CD14-positive monocyte (primary cell): ENCODE data around the gene FBXL16. TPM values are rescaled to one million over a fixed set of nuclear protein-coding genes. Genes with fewer than 3 reads are reported as not detected.
A peak's percentile ranks its signal among the peaks of the same experiment; 100 is the strongest.

ENCODE experiments used
- DNase-seq, 3 donors: peaks; one replicate each; pipeline ENCODE4 v3.0.0-alpha.2; 2011 to 2022
- H2AFZ ChIP-seq: 2 replicates; pipeline ENCODE4 v1.6.0; 2012; ENCODE audit warnings: mild to moderate bottlenecking, low read depth, low read length, inconsistent platforms; ENCODE audit not compliant: insufficient read depth, poor library complexity, severe bottlenecking
- H3K27ac ChIP-seq, 2 donors: 1 replicate in 1 of 2; 2 replicates in 1 of 2; pipeline ENCODE4 v1.5.1; 2012 to 2013; ENCODE audit warnings: low read length in 2 of 2, control low read depth in 1 of 2, inconsistent platforms in 1 of 2, low read depth in 1 of 2, mild to moderate bottlenecking in 1 of 2
- H3K27me3 ChIP-seq, 2 donors: one replicate each; pipeline versions ENCODE4 v1.6.0 to v1.6.1; 2011 to 2013; ENCODE audit warnings: low read length in 2 of 2; ENCODE audit not compliant: control insufficient read depth in 2 of 2, insufficient read depth in 2 of 2
- H3K36me3 ChIP-seq, 2 donors: replicated peaks in 1 of 2; 1 replicate in 1 of 2; 2 replicates in 1 of 2; pipeline versions ENCODE4 v1.5.1 to v1.6.1; 2012 to 2013; ENCODE audit warnings: low read length in 2 of 2, control low read depth in 1 of 2, inconsistent platforms in 1 of 2, mild to moderate bottlenecking in 1 of 2; ENCODE audit not compliant: insufficient read depth in 2 of 2, control insufficient read depth in 1 of 2
- H3K4me1 ChIP-seq, 2 donors: 1 replicate in 1 of 2; 2 replicates in 1 of 2; pipeline versions ENCODE4 v1.5.1 to v1.6.1; 2012 to 2013; ENCODE audit warnings: low read length in 2 of 2, control low read depth in 1 of 2, inconsistent platforms in 1 of 2, mild to moderate bottlenecking in 1 of 2, moderate library complexity in 1 of 2; ENCODE audit not compliant: insufficient read depth in 2 of 2, control insufficient read depth in 1 of 2
- H3K4me2 ChIP-seq: replicated peaks from 2 replicates; pipeline ENCODE3; 2012; ENCODE audit warnings: low read length, moderate library complexity, mild to moderate bottlenecking; ENCODE audit not compliant: poor library complexity, severe bottlenecking; ENCODE audit errors: extremely low read depth
- H3K4me3 ChIP-seq, 3 experiments: fragments of 200-600 bp in 1 of 3; sonication (generic) in 1 of 3; replicated peaks in 1 of 3; 1 replicate in 2 of 3; 2 replicates in 1 of 3; pipeline ENCODE4 v1.5.1; 2011 to 2013; ENCODE audit warnings: low read length in 3 of 3, mild to moderate bottlenecking in 3 of 3, control low read depth in 2 of 3, low read depth in 2 of 3, inconsistent platforms in 1 of 3, moderate library complexity in 1 of 3
- H3K79me2 ChIP-seq: 2 replicates; pipeline ENCODE4 v1.6.0; 2012; ENCODE audit warnings: mild to moderate bottlenecking, control low read depth, inconsistent platforms, low read length, moderate library complexity; ENCODE audit not compliant: insufficient read depth
- H3K9ac ChIP-seq: 2 replicates; pipeline ENCODE4 v1.6.0; 2017; ENCODE audit warnings: low read length, mild to moderate bottlenecking; ENCODE audit not compliant: insufficient read depth, poor library complexity, severe bottlenecking
- H3K9me3 ChIP-seq, 2 donors: replicated peaks in 1 of 2; 1 replicate in 1 of 2; 2 replicates in 1 of 2; pipeline versions ENCODE4 v1.5.1 to v1.6.1; 2012 to 2013; ENCODE audit warnings: low read length in 2 of 2, control low read depth in 1 of 2; ENCODE audit not compliant: control insufficient read depth in 1 of 2, insufficient read depth in 1 of 2
- H4K20me1 ChIP-seq: 2 replicates; pipeline ENCODE4 v1.6.0; 2012; ENCODE audit warnings: mild to moderate bottlenecking, low read length, control low read depth, moderate library complexity; ENCODE audit not compliant: insufficient read depth
- H3K27ac Mint-ChIP-seq, 7 donors: one replicate each; pipeline ENCODE4 v1.8.0; 2020; ENCODE audit warnings: mild to moderate bottlenecking in 7 of 7, mixed read lengths in 7 of 7, moderate library complexity in 6 of 7, inconsistent platforms in 2 of 7
- H3K27me3 Mint-ChIP-seq, 3 donors: one replicate each; pipeline ENCODE4 v1.8.0; 2021 to 2022; ENCODE audit warnings: low read depth in 3 of 3, mild to moderate bottlenecking in 3 of 3, mixed read lengths in 3 of 3, moderate library complexity in 3 of 3, inconsistent platforms in 1 of 3
- H3K36me3 Mint-ChIP-seq, 2 donors: one replicate each; pipeline ENCODE4 v1.8.0; 2020; ENCODE audit warnings: mixed read lengths in 2 of 2, inconsistent platforms in 1 of 2, mild to moderate bottlenecking in 1 of 2
- H3K4me1 Mint-ChIP-seq: one replicate; pipeline ENCODE4 v1.8.0; 2020; ENCODE audit warnings: mild to moderate bottlenecking, mixed read lengths
- H3K4me3 Mint-ChIP-seq, 2 donors: one replicate each; pipeline ENCODE4 v1.8.0; 2020; ENCODE audit warnings: mild to moderate bottlenecking in 2 of 2, mixed read lengths in 2 of 2, moderate library complexity in 1 of 2
- H3K9me3 Mint-ChIP-seq, 7 donors: one replicate each; pipeline ENCODE4 v1.8.0; 2020 to 2022; ENCODE audit warnings: mixed read lengths in 7 of 7, mild to moderate bottlenecking in 6 of 7, moderate library complexity in 6 of 7, inconsistent platforms in 2 of 7
- WGBS: methylation state at CpG from one replicate; pipeline ENCODE4 v1.1.5; 2013; ENCODE audit warnings: missing lambda C conversion rate; ENCODE audit not compliant: insufficient coverage; 5-methylcytosine and 5-hydroxymethylcytosine counted together
- intact Hi-C, 2 donors: fragments of 100-400 bp; cut with micrococcal nuclease; formaldehyde crosslinking; loops; one replicate each; pipeline versions ENCODE4 v1.15.0 to v1.15.1; 2023
- polyA plus RNA-seq, 3 donors: library from polyadenylated mRNA; depleted of rRNA in 1 of 3; unstranded in 2 of 3; stranded (reverse) in 1 of 3; fragments of 300-500 nt in 2 of 3; fragments of >200 nt in 1 of 3; fragmentation: Illumina TruSeq in 2 of 3; gene quantifications; 1 replicate in 2 of 3; 2 replicates in 1 of 3; pipeline ENCODE4 v1.2.3, GENCODE V29; 2012 to 2021
- TF ChIP-seq, protein P1 (sequence below): fragments of 200-600 bp; IDR thresholded peaks from one replicate; pipeline ENCODE4 v1.8.0; 2022; ENCODE audit warnings: antibody characterized with exemption, mild to moderate bottlenecking

The FBXL16 gene
- polyA plus RNA-seq, 3 donors: 0.28 to 1.0 (median 0.49) TPM

- Histone ChIP-seq H3K9me3 (no peaks in the 10 kb centered on the region), H2AFZ (no peak overlapping the region), H3K4me3 (no peak overlapping the region), H3K79me2 (peaks cover 33% of the 10 kb centered on the region), H3K27me3 (no peaks in the 10 kb centered on the region), H3K4me2 (peak overlapping the region; percentile 86), H3K36me3 (peaks cover 20 to 21% of the 10 kb centered on the region in 2 donors), H3K4me1 (peaks cover 45 to 67% of the 10 kb centered on the region in 2 donors), H3K27ac (no peak overlapping the region), H4K20me1 (peaks cover 36% of the 10 kb centered on the region), H3K9ac (no peak overlapping the region)
- Mint-ChIP-seq H3K27me3 (no peaks in the 10 kb centered on the region), H3K9me3 (no peaks in the 10 kb centered on the region), H3K27ac (peak overlapping the region in 3 of 7 donors; percentile 19 to 55 (median 50)), H3K4me1 (peaks cover 33% of the 10 kb centered on the region), H3K4me3 (no peak overlapping the region), H3K36me3 (peaks cover 26 to 39% of the 10 kb centered on the region in 2 donors)
- no peak for DNase-seq
- intact Hi-C loops: loop anchor here (5.0 kb wide), 2 partner anchors 48 to 98 kb away; partner anchors contain the start of gene METTL26 (in 1 of the 2)
- WGBS: 94% methylated on average over 60 of the region's 61 CpGs
- TF ChIP-seq, protein P1, sequence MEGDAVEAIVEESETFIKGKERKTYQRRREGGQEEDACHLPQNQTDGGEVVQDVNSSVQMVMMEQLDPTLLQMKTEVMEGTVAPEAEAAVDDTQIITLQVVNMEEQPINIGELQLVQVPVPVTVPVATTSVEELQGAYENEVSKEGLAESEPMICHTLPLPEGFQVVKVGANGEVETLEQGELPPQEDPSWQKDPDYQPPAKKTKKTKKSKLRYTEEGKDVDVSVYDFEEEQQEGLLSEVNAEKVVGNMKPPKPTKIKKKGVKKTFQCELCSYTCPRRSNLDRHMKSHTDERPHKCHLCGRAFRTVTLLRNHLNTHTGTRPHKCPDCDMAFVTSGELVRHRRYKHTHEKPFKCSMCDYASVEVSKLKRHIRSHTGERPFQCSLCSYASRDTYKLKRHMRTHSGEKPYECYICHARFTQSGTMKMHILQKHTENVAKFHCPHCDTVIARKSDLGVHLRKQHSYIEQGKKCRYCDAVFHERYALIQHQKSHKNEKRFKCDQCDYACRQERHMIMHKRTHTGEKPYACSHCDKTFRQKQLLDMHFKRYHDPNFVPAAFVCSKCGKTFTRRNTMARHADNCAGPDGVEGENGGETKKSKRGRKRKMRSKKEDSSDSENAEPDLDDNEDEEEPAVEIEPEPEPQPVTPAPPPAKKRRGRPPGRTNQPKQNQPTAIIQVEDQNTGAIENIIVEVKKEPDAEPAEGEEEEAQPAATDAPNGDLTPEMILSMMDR: no peak
Measured at GRCh38 chr16:684961-685696, 20.5 kb downstream of the FBXL16 start.

DNA sequence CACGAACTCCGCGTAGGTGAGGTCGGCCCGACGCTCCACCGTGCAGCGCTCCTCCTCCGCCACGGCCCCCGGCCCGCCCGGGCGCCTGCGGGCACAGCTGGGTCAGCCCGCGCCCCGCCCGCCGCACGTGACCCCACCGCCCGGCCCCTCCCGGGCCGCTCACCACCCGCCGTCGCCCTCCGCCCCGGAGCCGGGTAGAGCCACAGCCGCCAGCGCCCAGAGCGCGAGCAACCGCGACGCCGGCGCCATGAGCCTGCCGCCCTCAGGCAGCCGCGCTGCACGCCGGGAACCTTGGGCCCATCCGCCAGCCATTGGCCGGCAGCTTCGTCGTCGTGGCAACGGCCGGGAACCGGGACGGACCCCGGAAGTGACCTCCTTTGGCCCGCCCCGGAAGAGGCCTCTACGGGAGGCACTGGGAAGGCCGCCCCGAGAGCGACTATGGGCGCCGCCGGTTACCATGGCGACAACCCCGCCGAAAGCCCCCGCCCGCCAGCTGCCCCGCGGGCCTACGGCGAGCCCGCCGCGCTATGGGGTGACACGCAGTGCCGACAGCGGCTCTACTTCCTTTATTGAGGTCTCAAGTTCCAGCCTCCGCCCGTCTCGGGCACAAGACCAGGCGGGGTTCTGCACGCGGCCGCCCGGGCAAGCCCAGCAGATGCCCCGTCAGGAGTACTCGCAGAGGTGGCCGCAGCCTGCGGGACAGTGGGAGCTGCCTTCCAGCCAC is 21.4 kb downstream of the FBXL16 start, which contains the start of gene JMJD8:
JMJD8 (minus strand) TSS at position 264 of the 724 bp plus-strand sequence; CDS start at position 249, 15 bp downstream.
- H3K27ac ChIP-seq: peak within 1 kb of the TSS; percentile 48 to 69
- H3K4me2 ChIP-seq: peak within 1 kb of the TSS; percentile 86
- TF ChIP-seq, protein P1: no peak
- H3K36me3 Mint-ChIP-seq: peaks cover 26 to 39% of the 10 kb centered on the region in 2 donors
- H3K4me1 ChIP-seq: peaks cover 41 to 66% of the 10 kb centered on the region in 2 donors
- peaks cover 0 to 2% (median 0%) of the 10 kb centered on the region in 3 donors for H3K27me3 Mint-ChIP-seq
- H3K36me3 ChIP-seq: peaks cover 20 to 21% of the 10 kb centered on the region in 2 donors
- WGBS: 1% methylated on average over 91 of the region's 91 CpGs
- peak within 1 kb of the TSS; percentile 41 to 78 (median 52) for H3K4me3 ChIP-seq
- H3K9ac ChIP-seq: peak within 1 kb of the TSS; percentile 57
- peaks cover 33% of the 10 kb centered on the region for H3K79me2 ChIP-seq
- peaks cover 30% of the 10 kb centered on the region for H3K4me1 Mint-ChIP-seq
- H3K9me3 Mint-ChIP-seq: no peaks in the 10 kb centered on the region
- intact Hi-C loops: loop anchor here (5.0 kb wide), 2 partner anchors 47 to 97 kb away; partner anchors contain the start of gene METTL26 (in 1 of the 2)
- H3K9me3 ChIP-seq: no peaks in the 10 kb centered on the region
- DNase-seq: peak; percentile 94 to 97 (median 97)
- H3K4me3 Mint-ChIP-seq: peak within 1 kb of the TSS; percentile 73 to 79
- peak within 1 kb of the TSS; percentile 54 to 90 (median 88) for H3K27ac Mint-ChIP-seq
- H2AFZ ChIP-seq: peak within 1 kb of the TSS; percentile 76
- H4K20me1 ChIP-seq: peaks cover 36% of the 10 kb centered on the region
- no peaks in the 10 kb centered on the region for H3K27me3 ChIP-seq
